AG09309 (cell line): ENCODE data around the gene TPX2.
"Not testable (repeated sequence)": the region's sequence is repeated elsewhere in the genome, so short reads cannot be mapped to it uniquely, and the experiment has no call there.

Experiments
- DNase-seq: peaks from one replicate; pipeline ENCODE4 v3.0.0-alpha.2; 2010; ENCODE audit warnings: low read depth
- H3K4me3 ChIP-seq: 2 replicates; pipeline ENCODE4 v1.5.1; 2011; ENCODE audit warnings: mild to moderate bottlenecking, low read depth, low read length, moderate library complexity; ENCODE audit not compliant: control insufficient read depth
- TF ChIP-seq, protein P1 (sequence below): IDR thresholded peaks from 2 replicates; pipeline ENCODE4 v1.5.1; 2011; ENCODE audit warnings: mild to moderate bottlenecking, low read depth, low read length, inconsistent platforms; ENCODE audit not compliant: insufficient read depth, control insufficient read depth; ENCODE audit errors: missing control alignments

Gene TPX2

DNA sequence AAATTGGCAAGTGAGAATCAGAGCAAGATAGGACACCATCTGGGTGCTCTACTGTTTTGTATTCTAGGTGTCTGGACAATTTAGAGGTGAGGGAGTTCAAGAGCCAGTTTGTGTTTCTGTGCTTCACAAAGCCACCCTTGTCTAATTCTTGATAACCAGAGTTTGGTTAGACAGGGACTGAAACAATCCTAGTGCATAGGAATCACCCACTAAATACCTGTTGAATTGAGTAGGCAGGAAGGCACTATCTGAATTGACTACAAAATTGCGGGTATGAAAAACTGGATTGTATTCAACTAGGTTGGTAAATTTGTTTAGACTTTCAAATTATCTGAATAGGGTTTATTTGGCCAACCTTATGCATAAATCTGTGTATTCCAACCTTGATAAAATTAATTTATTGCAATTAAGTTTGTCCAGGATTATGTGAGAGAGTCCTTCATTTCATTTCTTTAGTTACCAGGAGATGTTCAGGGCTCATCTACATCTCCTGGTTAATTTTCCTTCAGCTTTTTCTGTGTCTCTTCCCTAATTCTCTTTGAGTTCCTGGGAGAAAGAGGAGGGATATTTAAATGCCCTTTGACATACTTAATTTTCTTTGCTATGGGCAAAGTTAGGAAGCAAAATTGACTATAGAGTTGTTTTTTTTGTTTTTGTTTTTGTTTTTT is 1.7 kb downstream of the TPX2 start:
- H3K4me3 ChIP-seq: peak overlapping the region; percentile 67
- TF ChIP-seq, protein P1, sequence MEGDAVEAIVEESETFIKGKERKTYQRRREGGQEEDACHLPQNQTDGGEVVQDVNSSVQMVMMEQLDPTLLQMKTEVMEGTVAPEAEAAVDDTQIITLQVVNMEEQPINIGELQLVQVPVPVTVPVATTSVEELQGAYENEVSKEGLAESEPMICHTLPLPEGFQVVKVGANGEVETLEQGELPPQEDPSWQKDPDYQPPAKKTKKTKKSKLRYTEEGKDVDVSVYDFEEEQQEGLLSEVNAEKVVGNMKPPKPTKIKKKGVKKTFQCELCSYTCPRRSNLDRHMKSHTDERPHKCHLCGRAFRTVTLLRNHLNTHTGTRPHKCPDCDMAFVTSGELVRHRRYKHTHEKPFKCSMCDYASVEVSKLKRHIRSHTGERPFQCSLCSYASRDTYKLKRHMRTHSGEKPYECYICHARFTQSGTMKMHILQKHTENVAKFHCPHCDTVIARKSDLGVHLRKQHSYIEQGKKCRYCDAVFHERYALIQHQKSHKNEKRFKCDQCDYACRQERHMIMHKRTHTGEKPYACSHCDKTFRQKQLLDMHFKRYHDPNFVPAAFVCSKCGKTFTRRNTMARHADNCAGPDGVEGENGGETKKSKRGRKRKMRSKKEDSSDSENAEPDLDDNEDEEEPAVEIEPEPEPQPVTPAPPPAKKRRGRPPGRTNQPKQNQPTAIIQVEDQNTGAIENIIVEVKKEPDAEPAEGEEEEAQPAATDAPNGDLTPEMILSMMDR: no peak
- DNase-seq: no peak

DNA sequence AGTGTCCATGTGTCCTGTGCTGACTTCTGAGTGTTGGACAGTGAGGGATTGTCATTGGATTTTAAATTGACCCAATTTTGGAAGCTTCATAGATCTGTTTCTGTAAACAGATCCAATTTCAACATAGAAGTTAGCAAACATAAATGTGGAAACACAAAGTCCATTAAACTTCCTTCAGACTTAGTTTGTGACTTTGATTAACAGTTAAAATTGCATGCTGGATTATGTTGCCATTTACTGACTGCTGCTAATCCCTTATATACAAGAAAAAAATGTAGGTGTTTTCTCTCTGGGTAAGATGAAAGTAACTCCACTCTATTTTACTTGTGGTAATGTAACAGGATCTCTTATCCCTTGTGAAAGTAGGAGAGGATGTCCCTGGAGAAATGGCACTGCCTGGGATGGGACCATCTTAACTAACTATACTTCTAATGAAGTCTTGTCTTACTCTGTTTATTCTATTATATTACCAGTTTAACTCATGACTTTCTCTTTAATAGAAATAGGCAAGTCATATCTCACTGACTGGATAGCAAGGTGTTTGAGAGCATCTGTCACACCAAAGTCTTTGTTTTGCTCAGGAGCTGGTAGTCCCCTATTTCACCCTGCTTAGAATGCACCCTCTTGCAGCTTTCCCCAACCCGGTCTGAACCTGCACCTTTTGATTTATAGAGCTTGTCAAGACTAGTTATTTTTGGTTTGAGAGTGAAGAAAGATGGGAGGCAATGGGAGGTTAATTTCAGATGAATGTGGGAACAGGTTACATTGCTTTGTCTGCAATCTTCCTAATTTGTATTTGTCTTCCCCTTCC is 7.2 kb downstream of the TPX2 start:
- DNase-seq: no peak
- TF ChIP-seq, protein P1: no peak

DNA sequence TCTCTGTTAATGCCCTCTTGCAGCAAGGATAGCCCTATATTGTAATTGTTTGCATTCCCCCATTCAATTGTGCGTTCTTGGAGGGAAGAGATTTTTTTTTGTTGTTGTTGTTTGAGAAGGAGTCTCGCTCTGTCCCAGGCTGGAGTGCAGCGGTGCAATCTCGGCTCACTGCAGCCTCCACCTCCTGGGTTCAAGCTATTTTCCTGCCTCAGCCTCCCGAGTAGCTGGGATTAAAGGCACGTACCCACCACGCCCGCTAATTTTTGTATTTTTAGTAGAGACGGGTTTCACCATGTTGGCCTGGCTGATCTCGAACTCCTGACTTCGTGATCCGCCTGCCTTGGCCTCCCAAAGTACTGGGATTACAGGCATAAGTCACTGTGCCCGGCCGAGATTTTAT is 7.9 kb downstream of the TPX2 start:
- H3K4me3 ChIP-seq, DNase-seq: not testable (repeated sequence)

More for the DNA sequence above, 7.2 kb downstream of the TPX2 start:
- H3K4me3 ChIP-seq: no peak overlapping the region

DNA sequence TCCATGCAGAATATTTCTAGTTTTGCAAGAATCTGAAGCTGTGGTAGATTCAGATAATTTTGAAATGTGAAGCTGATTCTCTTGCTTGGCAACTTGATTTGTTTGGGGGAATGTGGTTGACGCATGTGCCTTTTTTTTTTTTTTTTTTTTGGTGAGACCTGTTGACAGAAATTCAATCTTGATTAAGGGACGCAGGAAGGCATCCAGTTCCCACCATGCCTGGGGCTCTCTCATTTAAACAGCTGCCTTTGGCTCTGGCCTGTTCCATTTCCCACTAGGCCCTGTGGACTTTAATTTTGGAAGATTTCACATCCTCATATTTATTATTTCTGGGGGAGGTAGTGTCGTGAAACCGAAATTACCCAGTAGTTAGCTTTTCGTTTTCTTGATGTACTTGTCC is 8.6 kb downstream of the TPX2 start:
- H3K4me3 ChIP-seq: no peak overlapping the region
- TF ChIP-seq, protein P1: no peak

DNA sequence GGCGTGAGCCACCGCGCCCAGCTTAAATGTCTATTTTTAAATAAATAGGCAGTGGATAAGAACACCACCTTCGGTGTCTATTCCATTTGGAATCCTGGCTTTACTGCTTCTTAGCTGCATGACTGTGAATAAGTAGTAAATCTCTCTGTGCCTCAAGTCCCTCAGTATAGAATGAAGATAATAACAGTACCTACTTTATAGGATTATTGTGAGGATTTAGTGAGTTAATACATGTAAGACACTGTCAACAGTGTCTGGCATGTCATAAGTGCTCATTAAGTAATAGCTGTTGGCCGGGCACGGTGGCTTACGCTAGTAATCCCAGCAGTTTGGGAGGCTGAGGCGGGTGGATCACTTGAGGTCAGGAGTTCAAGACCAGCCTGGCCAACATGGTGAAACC is 10.1 kb downstream of the TPX2 start:
- TF ChIP-seq, protein P1: no peak

More for the DNA sequence above, 8.6 kb downstream of the TPX2 start:
- no peak for DNase-seq

DNA sequence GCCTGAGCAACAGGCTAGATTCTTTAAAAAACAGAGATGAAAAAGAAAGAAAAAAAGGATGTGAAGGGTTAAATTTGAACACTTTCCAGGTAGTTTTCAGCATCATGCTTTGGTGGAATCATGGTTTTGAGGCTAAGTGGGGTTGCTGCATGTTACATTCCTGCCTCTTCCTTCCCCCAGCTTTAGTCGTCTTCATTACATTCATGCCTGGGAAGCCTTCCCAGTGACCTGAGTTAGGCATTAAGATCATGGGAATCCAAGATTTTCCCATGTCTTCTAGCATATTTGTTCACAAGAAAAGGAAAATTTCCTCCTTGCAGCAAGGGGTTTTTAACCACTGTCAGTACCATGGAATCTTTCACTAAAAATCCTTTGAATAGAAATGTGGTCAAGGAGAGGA is 12.0 kb downstream of the TPX2 start:
- peak; percentile 81 for DNase-seq
- TF ChIP-seq, protein P1: no peak
- no peak overlapping the region for H3K4me3 ChIP-seq

More for the DNA sequence above, 10.1 kb downstream of the TPX2 start:
- H3K4me3 ChIP-seq: no peak overlapping the region
- no peak for DNase-seq

DNA sequence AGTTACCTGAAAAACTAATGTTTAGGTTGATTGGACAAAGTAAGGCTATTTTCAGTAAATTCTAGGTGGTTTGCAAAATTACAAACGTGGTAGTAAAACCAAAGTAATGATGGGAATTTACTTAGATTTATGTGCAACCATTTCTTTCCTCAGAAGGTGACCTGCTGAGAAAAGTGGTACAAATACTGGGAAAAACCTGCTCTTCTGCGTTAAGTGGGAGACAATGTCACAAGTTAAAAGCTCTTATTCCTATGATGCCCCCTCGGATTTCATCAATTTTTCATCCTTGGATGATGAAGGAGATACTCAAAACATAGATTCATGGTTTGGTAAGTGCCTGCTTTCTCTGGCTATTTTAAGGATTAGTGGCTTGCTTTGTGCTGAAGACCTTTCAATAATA is 18.2 kb downstream of the TPX2 start:
- TF ChIP-seq, protein P1: no peak
- DNase-seq: no peak
- H3K4me3 ChIP-seq: no peak overlapping the region
